ENCODE data around the gene BABAM2.

Gene BABAM2

GRCh38 chr2:27903649-27904404 is 13.3 kb downstream of the BABAM2 start:
- no peak for DNase-seq (ENCODE audit: low read depth, low spot score)
- H3K4me3 ChIP-seq (ENCODE audit: low read length), result no peak overlapping the region

GRCh38 chr2:27904405-27904665 is 13.8 kb downstream of the BABAM2 start:
- no peak overlapping the region for H3K4me3 ChIP-seq (ENCODE audit: low read length)
- DNase-seq (ENCODE audit: low read depth, low spot score), result no peak

- no peak overlapping the region for H3K4me3 ChIP-seq (ENCODE audit: low read length)
- DNase-seq (ENCODE audit: low read depth, low spot score), result no peak
Measured at GRCh38 chr2:27906074-27906473, 15.5 kb downstream of the BABAM2 start.

- H3K4me3 ChIP-seq (ENCODE audit: low read length), result no peak overlapping the region
- DNase-seq (ENCODE audit: low read depth, low spot score), result no peak
Measured at GRCh38 chr2:27907547-27907946, 17.0 kb downstream of the BABAM2 start.

- H3K4me3 ChIP-seq (ENCODE audit: low read length), result no peak overlapping the region
Measured at GRCh38 chr2:27909901-27910300, 19.4 kb downstream of the BABAM2 start.

GRCh38 chr2:27911458-27912210 is 21.1 kb downstream of the BABAM2 start:
- H3K4me3 ChIP-seq (ENCODE audit: low read length), result no peak overlapping the region
- no peak for DNase-seq (ENCODE audit: low read depth, low spot score)

More at GRCh38 chr2:27909901-27910300, 19.4 kb downstream of the BABAM2 start:
- no peak for DNase-seq (ENCODE audit: low read depth, low spot score)

- H3K4me3 ChIP-seq (ENCODE audit: low read length), result no peak overlapping the region
- DNase-seq (ENCODE audit: low read depth, low spot score), result no peak
Measured at GRCh38 chr2:27912512-27912911, 22.0 kb downstream of the BABAM2 start.

- no peak overlapping the region for H3K4me3 ChIP-seq (ENCODE audit: low read length)
- no peak for DNase-seq (ENCODE audit: low read depth, low spot score)
Measured at GRCh38 chr2:27914041-27914804, 23.7 kb downstream of the BABAM2 start.

GRCh38 chr2:27914805-27915175 is 24.3 kb downstream of the BABAM2 start:
- DNase-seq (ENCODE audit: low read depth, low spot score), result no peak
- no peak overlapping the region for H3K4me3 ChIP-seq (ENCODE audit: low read length)

GRCh38 chr2:27915191-27915590 is 24.7 kb downstream of the BABAM2 start:
- H3K4me3 ChIP-seq (ENCODE audit: low read length), result no peak overlapping the region
- DNase-seq (ENCODE audit: low read depth, low spot score), result no peak

GRCh38 chr2:27915874-27916273 is 25.3 kb downstream of the BABAM2 start:
- DNase-seq (ENCODE audit: low read depth, low spot score), result no peak

GRCh38 chr2:27916293-27916995 is 25.9 kb downstream of the BABAM2 start:
- no peak for DNase-seq (ENCODE audit: low read depth, low spot score)
- H3K4me3 ChIP-seq (ENCODE audit: low read length), result no peak overlapping the region

More at GRCh38 chr2:27915874-27916273, 25.3 kb downstream of the BABAM2 start:
- H3K4me3 ChIP-seq (ENCODE audit: low read length), result no peak overlapping the region

GRCh38 chr2:27920148-27920885 is 29.8 kb downstream of the BABAM2 start:
- DNase-seq (ENCODE audit: low read depth, low spot score), result no peak
- H3K4me3 ChIP-seq (ENCODE audit: low read length), result no peak overlapping the region

- DNase-seq (ENCODE audit: low read depth, low spot score), result no peak
- H3K4me3 ChIP-seq (ENCODE audit: low read length), result no peak overlapping the region
Measured at GRCh38 chr2:27921424-27921823, 30.9 kb downstream of the BABAM2 start.

- DNase-seq (ENCODE audit: low read depth, low spot score), result no peak
- H3K4me3 ChIP-seq (ENCODE audit: low read length), result no peak overlapping the region
Measured at GRCh38 chr2:27921880-27922547, 31.5 kb downstream of the BABAM2 start.

GRCh38 chr2:27922842-27923241 is 32.3 kb downstream of the BABAM2 start:
- DNase-seq (ENCODE audit: low read depth, low spot score), result no peak
- H3K4me3 ChIP-seq (ENCODE audit: low read length), result no peak overlapping the region

GRCh38 chr2:27925766-27926472 is 35.4 kb downstream of the BABAM2 start:
- DNase-seq (ENCODE audit: low read depth, low spot score), result no peak
- no peak overlapping the region for H3K4me3 ChIP-seq (ENCODE audit: low read length)
